ENCODE results near the gene MYBPC3. TPM values are rescaled to one million over a fixed set of nuclear protein-coding genes. Genes with fewer than 3 reads are reported as not detected.

The MYBPC3 gene
- total and polyA plus RNA-seq, 10 of the 15 experiments (the other 5 are each of a cell fraction or from before 2014, with no cell fraction given): 0.03 to 0.08 (median 0.03) TPM; not detected in 7

DNA sequence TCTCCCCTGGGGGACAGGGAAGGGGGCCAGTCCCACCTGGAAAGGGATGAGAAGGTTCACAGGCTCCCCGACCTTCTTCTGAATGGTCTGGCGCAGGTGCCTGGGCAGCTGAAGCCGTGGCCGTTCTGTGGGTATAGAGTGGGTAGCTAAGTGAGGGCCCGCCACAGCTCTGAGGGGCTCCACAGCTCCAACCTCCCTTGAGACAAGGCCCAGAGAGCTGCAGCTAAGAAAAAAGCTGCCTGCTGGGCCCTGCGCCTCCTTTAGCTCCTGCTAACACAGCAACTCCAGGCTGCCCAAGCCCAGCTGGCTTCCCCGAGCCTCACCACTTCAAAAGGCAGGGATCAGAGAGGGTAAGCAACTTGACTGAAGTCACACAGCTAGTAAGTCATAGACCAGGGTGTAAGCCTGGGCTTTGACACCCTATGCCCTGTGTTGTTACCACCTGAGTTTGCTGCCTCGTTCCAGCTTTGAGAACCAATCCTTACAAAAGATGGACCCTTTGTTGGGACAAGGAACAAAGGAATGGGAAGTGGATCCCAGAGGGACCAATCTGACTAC, 18.5 kb downstream of the MYBPC3 start (continued):
- TF ChIP-seq RELA (IDR thresholded peaks at IDR 0.05; ENCODE audit: borderline replicate concordance, partially characterized antibody): no peak
- no peak for TF ChIP-seq SREBF1 (IDR thresholded peaks at IDR 0.05; ENCODE audit: low read length)
- no peak for TF ChIP-seq JUNB (IDR thresholded peaks at IDR 0.05)

DNA sequence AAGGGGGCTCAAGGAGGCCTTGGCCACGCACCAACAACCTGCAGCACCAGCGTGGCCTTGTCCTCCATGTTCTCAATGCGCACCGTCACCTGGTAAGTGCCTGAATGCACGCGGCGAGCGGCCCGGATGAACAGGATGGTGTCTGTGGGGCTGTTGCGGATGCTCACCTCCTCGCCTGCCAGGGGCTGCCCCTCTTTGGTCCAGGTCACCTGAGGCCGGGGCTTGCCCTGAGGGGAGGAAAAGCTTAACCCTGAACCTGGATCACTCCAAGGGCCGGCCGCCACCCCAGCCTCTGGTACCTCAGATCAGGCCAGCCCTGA, 19.0 kb downstream of the MYBPC3 start:
- WGBS (ENCODE audit: insufficient coverage, insufficient replicate concordance, low lambda C conversion rate, missing lambda C conversion rate): 87% methylated on average over 14 of the region's 14 CpGs
- Histone ChIP-seq H3K9ac (ENCODE audit: control insufficient read depth, insufficient read depth, low read length) (no peak overlapping the region), H3K27me3 (replicated peaks in 1 of 2; ENCODE audit: control insufficient read depth in 2 of 2, insufficient read depth in 2 of 2, low read length in 1 of 2) (no peaks in the 10 kb centered on the region), H2AFZ (ENCODE audit: control insufficient read depth, low read depth, low read length) (no peak overlapping the region), H3K79me2 (ENCODE audit: control insufficient read depth, insufficient read depth, low read length) (no peaks in the 10 kb centered on the region), H4K20me1 (ENCODE audit: control insufficient read depth, insufficient read depth) (no peaks in the 10 kb centered on the region), H3K27ac (ENCODE audit: control insufficient read depth, insufficient read depth) (no peak overlapping the region), H3K4me3 (no peak overlapping the region), H3K4me2 (ENCODE audit: control insufficient read depth, insufficient read depth) (no peak overlapping the region), H3K9me3 (replicated peaks; ENCODE audit: control insufficient read depth, insufficient read depth, low read length) (no peaks in the 10 kb centered on the region), H3K36me3 (ENCODE audit: control insufficient read depth in 2 of 2, insufficient read depth in 2 of 2, low read length in 1 of 2) (peaks cover 2 to 3% of the 10 kb centered on the region in 2 experiments), H3K4me1 (ENCODE audit: control insufficient read depth, insufficient read depth, low read length) (peaks cover 5% of the 10 kb centered on the region)
- RAD21 ChIA-PET (ENCODE audit: unreplicated experiment): no interaction called here
- CTCF ChIA-PET: interaction anchor here (1.2 to 2.1 kb wide), 3 partner anchors 12 to 78 kb away, joined by 3 to 8 read pairs (median 3); no protein-coding TSS in a partner anchor
- BruUV-seq (replicated peaks): no TSS peak
- no peak for FAIRE-seq
- ATAC-seq: no peak
- POLR2A ChIA-PET: no interaction called here
- in situ Hi-C loops (cut with MboI): no loop called here
- intact Hi-C loops (cut with micrococcal nuclease; ENCODE audit: unreplicated experiment): no loop called here
- TF ChIP-seq, protein P1, sequence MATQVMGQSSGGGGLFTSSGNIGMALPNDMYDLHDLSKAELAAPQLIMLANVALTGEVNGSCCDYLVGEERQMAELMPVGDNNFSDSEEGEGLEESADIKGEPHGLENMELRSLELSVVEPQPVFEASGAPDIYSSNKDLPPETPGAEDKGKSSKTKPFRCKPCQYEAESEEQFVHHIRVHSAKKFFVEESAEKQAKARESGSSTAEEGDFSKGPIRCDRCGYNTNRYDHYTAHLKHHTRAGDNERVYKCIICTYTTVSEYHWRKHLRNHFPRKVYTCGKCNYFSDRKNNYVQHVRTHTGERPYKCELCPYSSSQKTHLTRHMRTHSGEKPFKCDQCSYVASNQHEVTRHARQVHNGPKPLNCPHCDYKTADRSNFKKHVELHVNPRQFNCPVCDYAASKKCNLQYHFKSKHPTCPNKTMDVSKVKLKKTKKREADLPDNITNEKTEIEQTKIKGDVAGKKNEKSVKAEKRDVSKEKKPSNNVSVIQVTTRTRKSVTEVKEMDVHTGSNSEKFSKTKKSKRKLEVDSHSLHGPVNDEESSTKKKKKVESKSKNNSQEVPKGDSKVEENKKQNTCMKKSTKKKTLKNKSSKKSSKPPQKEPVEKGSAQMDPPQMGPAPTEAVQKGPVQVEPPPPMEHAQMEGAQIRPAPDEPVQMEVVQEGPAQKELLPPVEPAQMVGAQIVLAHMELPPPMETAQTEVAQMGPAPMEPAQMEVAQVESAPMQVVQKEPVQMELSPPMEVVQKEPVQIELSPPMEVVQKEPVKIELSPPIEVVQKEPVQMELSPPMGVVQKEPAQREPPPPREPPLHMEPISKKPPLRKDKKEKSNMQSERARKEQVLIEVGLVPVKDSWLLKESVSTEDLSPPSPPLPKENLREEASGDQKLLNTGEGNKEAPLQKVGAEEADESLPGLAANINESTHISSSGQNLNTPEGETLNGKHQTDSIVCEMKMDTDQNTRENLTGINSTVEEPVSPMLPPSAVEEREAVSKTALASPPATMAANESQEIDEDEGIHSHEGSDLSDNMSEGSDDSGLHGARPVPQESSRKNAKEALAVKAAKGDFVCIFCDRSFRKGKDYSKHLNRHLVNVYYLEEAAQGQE (IDR thresholded peaks at IDR 0.05; ENCODE audit: low read depth, low read length): no peak
- TF ChIP-seq NFYB (IDR thresholded peaks at IDR 0.05; ENCODE audit: insufficient read depth, low read depth, low read length): no peak
- no peak for TF ChIP-seq KLF5 (IDR thresholded peaks at IDR 0.05; ENCODE audit: partially characterized antibody)
- no peak for TF ChIP-seq STAT3 (IDR thresholded peaks at IDR 0.05; ENCODE audit: low read depth, low read length)
- TF ChIP-seq, protein P2, sequence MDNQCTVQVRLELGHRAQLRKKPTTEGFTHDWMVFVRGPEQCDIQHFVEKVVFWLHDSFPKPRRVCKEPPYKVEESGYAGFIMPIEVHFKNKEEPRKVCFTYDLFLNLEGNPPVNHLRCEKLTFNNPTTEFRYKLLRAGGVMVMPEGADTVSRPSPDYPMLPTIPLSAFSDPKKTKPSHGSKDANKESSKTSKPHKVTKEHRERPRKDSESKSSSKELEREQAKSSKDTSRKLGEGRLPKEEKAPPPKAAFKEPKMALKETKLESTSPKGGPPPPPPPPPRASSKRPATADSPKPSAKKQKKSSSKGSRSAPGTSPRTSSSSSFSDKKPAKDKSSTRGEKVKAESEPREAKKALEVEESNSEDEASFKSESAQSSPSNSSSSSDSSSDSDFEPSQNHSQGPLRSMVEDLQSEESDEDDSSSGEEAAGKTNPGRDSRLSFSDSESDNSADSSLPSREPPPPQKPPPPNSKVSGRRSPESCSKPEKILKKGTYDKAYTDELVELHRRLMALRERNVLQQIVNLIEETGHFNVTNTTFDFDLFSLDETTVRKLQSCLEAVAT (IDR thresholded peaks at IDR 0.05): no peak
- TF ChIP-seq SIN3A (IDR thresholded peaks at IDR 0.05; ENCODE audit: low read depth, low read length): no peak
- TF ChIP-seq, protein P3, sequence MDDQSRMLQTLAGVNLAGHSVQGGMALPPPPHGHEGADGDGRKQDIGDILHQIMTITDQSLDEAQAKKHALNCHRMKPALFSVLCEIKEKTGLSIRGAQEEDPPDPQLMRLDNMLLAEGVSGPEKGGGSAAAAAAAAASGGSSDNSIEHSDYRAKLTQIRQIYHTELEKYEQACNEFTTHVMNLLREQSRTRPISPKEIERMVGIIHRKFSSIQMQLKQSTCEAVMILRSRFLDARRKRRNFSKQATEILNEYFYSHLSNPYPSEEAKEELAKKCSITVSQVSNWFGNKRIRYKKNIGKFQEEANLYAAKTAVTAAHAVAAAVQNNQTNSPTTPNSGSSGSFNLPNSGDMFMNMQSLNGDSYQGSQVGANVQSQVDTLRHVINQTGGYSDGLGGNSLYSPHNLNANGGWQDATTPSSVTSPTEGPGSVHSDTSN (IDR thresholded peaks at IDR 0.05; ENCODE audit: insufficient replicate concordance, low read depth, low read length): no peak
- no peak for TF ChIP-seq SMAD5 (IDR thresholded peaks at IDR 0.05; ENCODE audit: low read depth)
- DNase-seq (ENCODE audit: low read depth, low spot score): no peak
- SMC1A ChIA-PET (ENCODE audit: uncharacterized antibody, unreplicated experiment): interaction anchor here (1.3 kb wide), 1 partner anchor 35 kb away, joined by 3 read pairs; no protein-coding TSS in a partner anchor

Measured in GM12878 (cell line).